ENCODE measurements around the gene EEFSEC.

EEFSEC gene

GRCh38 chr3:128336337-128337156 lies 183.3 kb downstream of the EEFSEC start:
- no peak for DNase-seq

- no peak for DNase-seq
Measured at GRCh38 chr3:128337305-128337704, 184.0 kb downstream of the EEFSEC start.

GRCh38 chr3:128338536-128339330 lies 185.5 kb downstream of the EEFSEC start:
- no peak for DNase-seq

- no peak for DNase-seq
Measured at GRCh38 chr3:128339491-128340012, 186.3 kb downstream of the EEFSEC start.

GRCh38 chr3:128340198-128340903 lies 187.1 kb downstream of the EEFSEC start:
- no peak for DNase-seq

GRCh38 chr3:128340904-128341555 lies 187.7 kb downstream of the EEFSEC start:
- DNase-seq, result no peak

- no peak for DNase-seq
Measured at GRCh38 chr3:128341659-128342395, 188.5 kb downstream of the EEFSEC start.

- DNase-seq, result no peak
Measured at GRCh38 chr3:128342701-128343180, 189.5 kb downstream of the EEFSEC start.

- no peak for DNase-seq
Measured at GRCh38 chr3:128343287-128344051, 190.2 kb downstream of the EEFSEC start.

GRCh38 chr3:128344052-128344735 lies 190.9 kb downstream of the EEFSEC start:
- no peak for DNase-seq

GRCh38 chr3:128345196-128345595 lies 191.9 kb downstream of the EEFSEC start:
- DNase-seq, result no peak

GRCh38 chr3:128346562-128346961 lies 193.3 kb downstream of the EEFSEC start:
- DNase-seq, result no peak

GRCh38 chr3:128347282-128347681 lies 194.0 kb downstream of the EEFSEC start:
- DNase-seq, result no peak

- no peak for DNase-seq
Measured at GRCh38 chr3:128348075-128348474, 194.8 kb downstream of the EEFSEC start.

- no peak for DNase-seq
Measured at GRCh38 chr3:128348805-128349531, 195.7 kb downstream of the EEFSEC start.

- peak in 1 of 14 donors; percentile 65 for DNase-seq
Measured at GRCh38 chr3:128349963-128350599, 196.8 kb downstream of the EEFSEC start.

- DNase-seq, result peak in 1 of 14 donors; percentile 15
Measured at GRCh38 chr3:128351546-128351945, 198.3 kb downstream of the EEFSEC start.

GRCh38 chr3:128352326-128352725 lies 199.0 kb downstream of the EEFSEC start:
- peak in 1 of 14 donors; percentile 17 for DNase-seq

All from C1 segment of cervical spinal cord (tissue), 14 donors.